A549 (cell line): ENCODE data around the gene PRR5L. TPM values are rescaled to one million over a fixed set of nuclear protein-coding genes. Genes with fewer than 3 reads are reported as not detected.

Experiments used
- ATAC-seq, 2 experiments: fragments of 200-7000 bp in 1 of 2; fragments of >200 bp in 1 of 2; cut with Nextera tagmentation in 1 of 2; cut with Tn5 transposase in 1 of 2; 3 replicates each; pipeline versions ENCODE4 v1.8.0 to v1.9.1; 2018 to 2020; ENCODE audit warnings: mild to moderate bottlenecking in 1 of 2, moderate library complexity in 1 of 2
- CTCF ChIA-PET: fragments of 300-600 bp; sonication (Branson Sonifier 250); formaldehyde crosslinking; extraction: SDS; loops from one replicate; lab custom pipeline; 2021; ENCODE audit warnings: antibody characterized with exemption, inconsistent platforms; lab: Yijun Ruan, JAX
- POLR2A ChIA-PET: fragments of 350-600 bp; formaldehyde crosslinking; extraction: SDS; loops from one replicate; lab custom pipeline; 2021; ENCODE audit warnings: antibody characterized with exemption, inconsistent platforms; lab: Yijun Ruan, JAX
- DNase-seq, 2 experiments: peaks; one replicate each; pipeline versions ENCODE4 v3.0.0 to v3.0.0-alpha.2; 2011 to 2016; ENCODE audit warnings: low read depth in 1 of 2, low spot score in 1 of 2
- FAIRE-seq: peaks from 2 replicates; lab custom pipeline; 2011; peaks lifted over from hg19 to GRCh38; lab: Jason Lieb, UNC
- H3K27ac ChIP-seq, 2 experiments: fragments of >200 bp; sonication (Bioruptor Twin); formaldehyde crosslinking; 3 replicates each; pipeline ENCODE4 v1.5.1; 2016 to 2017
- H3K4me1 ChIP-seq: fragments of >200 bp; sonication (Bioruptor Twin); formaldehyde crosslinking; 3 replicates; pipeline ENCODE4 v1.6.1; 2016
- H3K4me2 ChIP-seq: fragments of >200 bp; sonication (Bioruptor Twin); formaldehyde crosslinking; 3 replicates; pipeline ENCODE4 v1.6.1; 2016
- H3K4me3 ChIP-seq: fragments of >200 bp; sonication (Bioruptor Twin); formaldehyde crosslinking; 3 replicates; pipeline ENCODE4 v1.5.1; 2016
- H3K9me3 ChIP-seq: fragments of >200 bp; sonication (Bioruptor Twin); formaldehyde crosslinking; 3 replicates; pipeline ENCODE4 v1.6.1; 2016
- BHLHE40 ChIP-seq: IDR thresholded peaks from 2 replicates; pipeline ENCODE4 v1.6.1; 2012; ENCODE audit warnings: low read depth, low read length, inconsistent platforms
- CBX8 ChIP-seq: fragments of 200-600 bp; sonication (generic); IDR thresholded peaks from 2 replicates; pipeline ENCODE4 v1.6.1; 2016
- CEBPB ChIP-seq, 2 experiments: fragments of >200 bp in 1 of 2; sonication (Bioruptor Twin) in 1 of 2; formaldehyde crosslinking in 1 of 2; IDR thresholded peaks; 2 replicates each; pipeline ENCODE4 v1.6.1; 2012 to 2016
- EHMT2 ChIP-seq: fragments of 200-600 bp; sonication (generic); IDR thresholded peaks from 2 replicates; pipeline ENCODE4 v1.6.1; 2016; ENCODE audit warnings: antibody characterized with exemption, low read depth, mild to moderate bottlenecking, moderate library complexity
- FOSL2 ChIP-seq, 2 experiments: fragments of 450-650 bp in 1 of 2; fragments of >200 bp in 1 of 2; sonication (Bioruptor Twin) in 1 of 2; formaldehyde crosslinking; IDR thresholded peaks; 2 replicates each; pipeline versions ENCODE4 v1.5.0 to v1.6.1; 2016 to 2020; ENCODE audit warnings: mild to moderate bottlenecking in 1 of 2, moderate library complexity in 1 of 2
- GATA3 ChIP-seq: IDR thresholded peaks from 2 replicates; pipeline ENCODE4 v1.6.1; 2012; ENCODE audit warnings: borderline replicate concordance
- HOXB13 ChIP-seq: fragments of 250-450 bp; sonication (Bioruptor Pico); IDR thresholded peaks from 2 replicates; pipeline ENCODE4 v1.5.0; 2020; ENCODE audit warnings: low read depth, mild to moderate bottlenecking, moderate library complexity
- JUNB ChIP-seq: fragments of >200 bp; sonication (Bioruptor Twin); formaldehyde crosslinking; IDR thresholded peaks from 2 replicates; pipeline ENCODE4 v1.6.1; 2016
- MYC ChIP-seq: IDR thresholded peaks from 2 replicates; pipeline ENCODE4 v1.6.1; 2012; ENCODE audit warnings: mild to moderate bottlenecking, inconsistent platforms, low read length, improper control_type of control experiment, borderline replicate concordance
- NFE2L2 ChIP-seq: fragments of 150-350 bp; conservative IDR thresholded peaks from 2 replicates; pipeline ENCODE4 v1.6.1; 2014; ENCODE audit warnings: low read length
- NPAS2 ChIP-seq: fragments of 250-450 bp; sonication (Bioruptor Pico); IDR thresholded peaks from 2 replicates; pipeline ENCODE4 v1.8.0; 2022; ENCODE audit warnings: mild to moderate bottlenecking, moderate library complexity, borderline replicate concordance
- PHF8 ChIP-seq: fragments of 200-600 bp; sonication (generic); IDR thresholded peaks from 2 replicates; pipeline ENCODE4 v1.6.1; 2016; ENCODE audit warnings: low read depth, mild to moderate bottlenecking, antibody characterized with exemption, moderate library complexity, borderline replicate concordance
- POLR2A ChIP-seq: IDR thresholded peaks from 2 replicates; pipeline ENCODE4 v1.6.1; 2012; ENCODE audit warnings: mild to moderate bottlenecking, low read length
- RCOR1 ChIP-seq: fragments of 150-350 bp; IDR thresholded peaks from 2 replicates; pipeline ENCODE4 v1.6.1; 2014; ENCODE audit warnings: antibody characterized with exemption, low read length, low read depth
- SMC3 ChIP-seq: fragments of >200 bp; sonication (Bioruptor Twin); formaldehyde crosslinking; IDR thresholded peaks from 3 replicates; pipeline ENCODE4 v1.6.1; 2018; ENCODE audit warnings: inconsistent platforms
- SREBF2 ChIP-seq: fragments of 450-650 bp; IDR thresholded peaks from 2 replicates; pipeline ENCODE4 v1.6.1; 2014; ENCODE audit warnings: mild to moderate bottlenecking, moderate library complexity
- TP53 ChIP-seq: fragments of 250-450 bp; sonication (Bioruptor Pico); IDR thresholded peaks from 2 replicates; pipeline ENCODE4 v1.5.0; 2021; ENCODE audit warnings: mild to moderate bottlenecking, moderate library complexity
- ZNF302 ChIP-seq: fragments of 250-450 bp; sonication (Bioruptor Pico); IDR thresholded peaks from 2 replicates; pipeline ENCODE4 v1.9.0; 2021; ENCODE audit warnings: inconsistent platforms, mild to moderate bottlenecking, moderate library complexity
- WGBS: methylation state at CpG from one replicate; pipeline ENCODE4 v1.1.6; 2017; ENCODE audit errors: missing lambda C conversion rate; 5-methylcytosine and 5-hydroxymethylcytosine counted together
- polyA plus RNA-seq, 4 experiments: library from polyadenylated mRNA; depleted of rRNA in 3 of 4; stranded (reverse); fragments of >200 nt; fragmentation: RNase III in 1 of 4; extraction: RNeasy Plus Mini Kit Qiagen cat#74134 plus additional on column Dnase treatment in 1 of 4; gene quantifications; 2 replicates in 3 of 4; 3 replicates in 1 of 4; pipeline ENCODE4 v1.2.3, GENCODE V29; 2011 to 2017
- TF ChIP-seq, protein P1 (sequence below): fragments of 200-600 bp; sonication (generic); IDR thresholded peaks from 2 replicates; pipeline ENCODE4 v1.6.1; 2016; ENCODE audit warnings: antibody characterized with exemption, mild to moderate bottlenecking, moderate library complexity
- TF ChIP-seq, protein P2 (sequence below): fragments of 250-450 bp; sonication (Bioruptor Pico); IDR thresholded peaks from 2 replicates; pipeline ENCODE4 v1.5.0; 2020; ENCODE audit warnings: low read depth, mild to moderate bottlenecking, moderate library complexity
- TF ChIP-seq, protein P3 (sequence below): fragments of 150-350 bp; IDR thresholded peaks from 2 replicates; pipeline ENCODE4 v1.6.1; 2014; ENCODE audit warnings: low read depth, mild to moderate bottlenecking, low read length
- TF ChIP-seq, protein P4 (sequence below): IDR thresholded peaks from 2 replicates; pipeline ENCODE4 v1.6.1; 2012; ENCODE audit warnings: low read depth, borderline replicate concordance

Gene PRR5L
- polyA plus RNA-seq, 2 of the 4 experiments (the other 2 are of a cell fraction): 6.9 to 12.1 TPM

DNA sequence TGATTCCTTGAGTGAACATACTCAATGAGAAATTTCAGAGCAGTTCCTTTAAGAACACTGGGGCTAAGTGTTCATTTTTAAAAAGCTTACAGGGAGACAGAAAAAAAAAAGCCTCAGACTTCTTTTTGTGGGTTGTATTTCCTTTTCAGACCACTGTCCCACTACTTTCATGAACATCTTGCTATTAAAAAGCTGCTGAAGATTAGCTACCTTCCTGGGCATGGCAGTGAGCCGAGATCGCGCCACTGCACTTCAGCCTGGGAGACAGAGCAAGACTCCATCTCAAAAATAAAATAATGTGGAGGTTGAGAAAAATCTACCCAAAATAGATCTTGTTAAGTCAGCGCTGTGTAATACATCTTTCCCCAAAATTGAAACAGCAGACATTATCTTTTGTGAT lies 203.2 kb downstream of the PRR5L start (continued):
- no peak for TF ChIP-seq GATA3

DNA sequence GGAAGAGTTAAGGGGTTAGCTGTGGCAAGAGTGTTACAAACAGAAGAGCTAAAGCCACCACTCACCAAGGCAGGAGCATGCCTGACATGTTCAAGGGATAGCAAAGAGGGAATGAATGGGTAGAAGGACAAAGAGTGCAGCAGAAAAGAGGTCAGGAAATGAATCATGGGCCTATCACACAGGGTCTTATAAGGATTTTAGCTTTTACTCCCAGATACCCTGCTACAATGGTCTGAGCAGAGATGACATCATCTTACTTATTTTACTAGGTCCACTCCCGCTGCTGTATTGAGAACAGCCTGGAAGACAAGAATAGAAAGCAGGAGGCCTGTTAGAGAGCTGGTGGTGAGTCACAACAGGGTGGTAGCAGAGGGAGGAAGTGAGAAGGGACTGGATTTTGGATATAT lies 204.2 kb downstream of the PRR5L start:
- peak overlapping the region; percentile 43 for H3K4me2 ChIP-seq
- ChIA-PET POLR2A (interaction anchor here (0.7 kb wide), 1 partner anchor 10 kb away, joined by 4 read pairs; the partner anchor contains the start of gene TRAF6), CTCF (interaction anchor here (1.1 to 3.2 kb wide), 5 partner anchors 7 to 208 kb away, joined by 3 to 26 read pairs (median 8); partner anchors contain the start of gene TRAF6)
- peaks cover 16% of the 10 kb centered on the region for H3K4me1 ChIP-seq
- peak overlapping the region in 1 of 2 experiments; percentile 47; a peak in 2 of 6 replicates for H3K27ac ChIP-seq
- peak; percentile 10 to 66 for DNase-seq
- no peaks in the 10 kb centered on the region for H3K9me3 ChIP-seq
- no peak for FAIRE-seq
- no peak for TF ChIP-seq BHLHE40
- TF ChIP-seq FOSL2 (IDR thresholded peaks at IDR 0.05): no peak
- peak; percentile 32; the same call in 1 of the 2 replicates for TF ChIP-seq FOSL2 (CRISPR knock-in tag; IDR thresholded peaks at IDR 0.05)
- no peak for TF ChIP-seq EHMT2
- no peak for TF ChIP-seq NPAS2 (CRISPR knock-in tag)
- H3K4me3 ChIP-seq: no peak overlapping the region
- peak; percentile 94 to 96 for ATAC-seq
- WGBS: 31% methylated on average over 1 of the region's 1 CpG

DNA sequence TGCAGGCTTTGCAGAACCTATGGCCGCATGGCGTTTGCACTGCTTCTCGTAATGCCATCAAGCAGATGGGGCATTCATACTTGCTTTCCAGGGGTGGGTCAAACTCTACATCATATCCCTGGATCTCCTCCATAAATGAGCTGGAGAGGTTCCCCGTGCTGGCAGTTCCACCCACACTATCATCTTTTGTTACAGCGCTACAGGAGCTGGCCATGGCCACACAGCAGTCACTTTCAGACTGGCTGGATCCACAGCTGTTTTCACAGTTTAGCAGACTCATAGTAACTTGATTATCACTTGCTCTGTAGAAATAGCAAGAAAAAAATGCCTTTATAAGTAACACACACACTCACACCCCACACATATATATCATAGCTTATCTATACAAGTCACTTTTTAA lies 205.1 kb downstream of the PRR5L start:
- H3K4me2 ChIP-seq: peak overlapping the region; percentile 43; the same call in 1 of the 3 replicates
- ChIA-PET POLR2A (no interaction called here), CTCF (interaction anchor here (1.3 to 3.2 kb wide), 3 partner anchors 8 to 209 kb away, joined by 3 to 26 read pairs (median 14); partner anchors contain the start of gene TRAF6)
- H3K9me3 ChIP-seq: no peaks in the 10 kb centered on the region
- TF ChIP-seq HOXB13 (CRISPR knock-in tag) (no peak), TP53 (CRISPR knock-in tag) (no peak), NPAS2 (CRISPR knock-in tag) (no peak), PHF8 (no peak), ZNF302 (CRISPR knock-in tag) (no peak), SREBF2 (no peak), NFE2L2 (no peak), POLR2A (no peak), BHLHE40 (no peak), CBX8 (no peak), RCOR1 (no peak), CEBPB (IDR thresholded peaks at IDR 0.05) (no peak), SMC3 (no peak), JUNB (no peak), MYC (no peak)
- TF ChIP-seq, protein P1, sequence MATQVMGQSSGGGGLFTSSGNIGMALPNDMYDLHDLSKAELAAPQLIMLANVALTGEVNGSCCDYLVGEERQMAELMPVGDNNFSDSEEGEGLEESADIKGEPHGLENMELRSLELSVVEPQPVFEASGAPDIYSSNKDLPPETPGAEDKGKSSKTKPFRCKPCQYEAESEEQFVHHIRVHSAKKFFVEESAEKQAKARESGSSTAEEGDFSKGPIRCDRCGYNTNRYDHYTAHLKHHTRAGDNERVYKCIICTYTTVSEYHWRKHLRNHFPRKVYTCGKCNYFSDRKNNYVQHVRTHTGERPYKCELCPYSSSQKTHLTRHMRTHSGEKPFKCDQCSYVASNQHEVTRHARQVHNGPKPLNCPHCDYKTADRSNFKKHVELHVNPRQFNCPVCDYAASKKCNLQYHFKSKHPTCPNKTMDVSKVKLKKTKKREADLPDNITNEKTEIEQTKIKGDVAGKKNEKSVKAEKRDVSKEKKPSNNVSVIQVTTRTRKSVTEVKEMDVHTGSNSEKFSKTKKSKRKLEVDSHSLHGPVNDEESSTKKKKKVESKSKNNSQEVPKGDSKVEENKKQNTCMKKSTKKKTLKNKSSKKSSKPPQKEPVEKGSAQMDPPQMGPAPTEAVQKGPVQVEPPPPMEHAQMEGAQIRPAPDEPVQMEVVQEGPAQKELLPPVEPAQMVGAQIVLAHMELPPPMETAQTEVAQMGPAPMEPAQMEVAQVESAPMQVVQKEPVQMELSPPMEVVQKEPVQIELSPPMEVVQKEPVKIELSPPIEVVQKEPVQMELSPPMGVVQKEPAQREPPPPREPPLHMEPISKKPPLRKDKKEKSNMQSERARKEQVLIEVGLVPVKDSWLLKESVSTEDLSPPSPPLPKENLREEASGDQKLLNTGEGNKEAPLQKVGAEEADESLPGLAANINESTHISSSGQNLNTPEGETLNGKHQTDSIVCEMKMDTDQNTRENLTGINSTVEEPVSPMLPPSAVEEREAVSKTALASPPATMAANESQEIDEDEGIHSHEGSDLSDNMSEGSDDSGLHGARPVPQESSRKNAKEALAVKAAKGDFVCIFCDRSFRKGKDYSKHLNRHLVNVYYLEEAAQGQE: no peak
- TF ChIP-seq, protein P2, sequence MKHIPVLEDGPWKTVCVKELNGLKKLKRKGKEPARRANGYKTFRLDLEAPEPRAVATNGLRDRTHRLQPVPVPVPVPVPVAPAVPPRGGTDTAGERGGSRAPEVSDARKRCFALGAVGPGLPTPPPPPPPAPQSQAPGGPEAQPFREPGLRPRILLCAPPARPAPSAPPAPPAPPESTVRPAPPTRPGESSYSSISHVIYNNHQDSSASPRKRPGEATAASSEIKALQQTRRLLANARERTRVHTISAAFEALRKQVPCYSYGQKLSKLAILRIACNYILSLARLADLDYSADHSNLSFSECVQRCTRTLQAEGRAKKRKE (CRISPR knock-in tag): no peak
- TF ChIP-seq, protein P3, sequence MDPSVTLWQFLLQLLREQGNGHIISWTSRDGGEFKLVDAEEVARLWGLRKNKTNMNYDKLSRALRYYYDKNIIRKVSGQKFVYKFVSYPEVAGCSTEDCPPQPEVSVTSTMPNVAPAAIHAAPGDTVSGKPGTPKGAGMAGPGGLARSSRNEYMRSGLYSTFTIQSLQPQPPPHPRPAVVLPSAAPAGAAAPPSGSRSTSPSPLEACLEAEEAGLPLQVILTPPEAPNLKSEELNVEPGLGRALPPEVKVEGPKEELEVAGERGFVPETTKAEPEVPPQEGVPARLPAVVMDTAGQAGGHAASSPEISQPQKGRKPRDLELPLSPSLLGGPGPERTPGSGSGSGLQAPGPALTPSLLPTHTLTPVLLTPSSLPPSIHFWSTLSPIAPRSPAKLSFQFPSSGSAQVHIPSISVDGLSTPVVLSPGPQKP: no peak
- TF ChIP-seq, protein P4, sequence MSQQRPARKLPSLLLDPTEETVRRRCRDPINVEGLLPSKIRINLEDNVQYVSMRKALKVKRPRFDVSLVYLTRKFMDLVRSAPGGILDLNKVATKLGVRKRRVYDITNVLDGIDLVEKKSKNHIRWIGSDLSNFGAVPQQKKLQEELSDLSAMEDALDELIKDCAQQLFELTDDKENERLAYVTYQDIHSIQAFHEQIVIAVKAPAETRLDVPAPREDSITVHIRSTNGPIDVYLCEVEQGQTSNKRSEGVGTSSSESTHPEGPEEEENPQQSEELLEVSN: no peak
- 96% methylated on average over 5 of the region's 5 CpGs for WGBS
- no peak for FAIRE-seq
- DNase-seq: no peak
- H3K4me3 ChIP-seq: no peak overlapping the region
- H3K27ac ChIP-seq: no peak overlapping the region
- H3K4me1 ChIP-seq: peaks cover 16% of the 10 kb centered on the region
- ATAC-seq: no peak
